Measurements from ENCODE around the gene FABP3. TPM values are rescaled to one million over a fixed set of nuclear protein-coding genes. Genes with fewer than 3 reads are reported as not detected.

The FABP3 gene
- total RNA-seq, 1 donor from 2014 or later = 148 TPM

GRCh38 chr1:31368611-31369107, 4.2 kb downstream of the FABP3 start:
- H3K36me3 Mint-ChIP-seq (ENCODE audit: unreplicated experiment) = peaks cover 5% of the 10 kb centered on the region
- H3K4me1 Mint-ChIP-seq (ENCODE audit: low read depth, unreplicated experiment) = peaks cover 29% of the 10 kb centered on the region
- no peak overlapping the region for H3K27ac Mint-ChIP-seq (ENCODE audit: unreplicated experiment)
- TF ChIP-seq CTCF (IDR thresholded peaks at IDR 0.05; ENCODE audit: partially characterized antibody, unreplicated experiment) = no peak
- H3K9me3 Mint-ChIP-seq (ENCODE audit: unreplicated experiment) = peaks cover 3% of the 10 kb centered on the region
- DNase-seq = no peak
- peak overlapping the region; percentile 38 for H3K4me3 Mint-ChIP-seq (ENCODE audit: unreplicated experiment)
- peaks cover 7% of the 10 kb centered on the region for H3K27me3 Mint-ChIP-seq (ENCODE audit: unreplicated experiment)

GRCh38 chr1:31366796-31367195, 6.1 kb downstream of the FABP3 start:
- H3K27me3 Mint-ChIP-seq (ENCODE audit: unreplicated experiment) = no peaks in the 10 kb centered on the region
- H3K36me3 Mint-ChIP-seq (ENCODE audit: unreplicated experiment) = peaks cover 5% of the 10 kb centered on the region
- no peak for TF ChIP-seq CTCF (IDR thresholded peaks at IDR 0.05; ENCODE audit: partially characterized antibody, unreplicated experiment)
- peaks cover 20% of the 10 kb centered on the region for H3K4me1 Mint-ChIP-seq (ENCODE audit: low read depth, unreplicated experiment)
- no peak overlapping the region for H3K4me3 Mint-ChIP-seq (ENCODE audit: unreplicated experiment)
- DNase-seq = no peak
- peaks cover 3% of the 10 kb centered on the region for H3K9me3 Mint-ChIP-seq (ENCODE audit: unreplicated experiment)
- no peak overlapping the region for H3K27ac Mint-ChIP-seq (ENCODE audit: unreplicated experiment)

- Mint-ChIP-seq H3K36me3 (ENCODE audit: unreplicated experiment) (peaks cover 8% of the 10 kb centered on the region), H3K4me1 (ENCODE audit: low read depth, unreplicated experiment) (peaks cover 8% of the 10 kb centered on the region), H3K9me3 (ENCODE audit: unreplicated experiment) (peaks cover 3% of the 10 kb centered on the region), H3K4me3 (ENCODE audit: unreplicated experiment) (no peak overlapping the region), H3K27ac (ENCODE audit: unreplicated experiment) (no peak overlapping the region), H3K27me3 (ENCODE audit: unreplicated experiment) (no peaks in the 10 kb centered on the region)
- DNase-seq = no peak
- no peak for TF ChIP-seq CTCF (IDR thresholded peaks at IDR 0.05; ENCODE audit: partially characterized antibody, unreplicated experiment)
Measured at GRCh38 chr1:31364561-31365250, 8.2 kb downstream of the FABP3 start.

- DNase-seq = no peak
- Mint-ChIP-seq H3K27me3 (ENCODE audit: unreplicated experiment) (no peaks in the 10 kb centered on the region), H3K9me3 (ENCODE audit: unreplicated experiment) (no peaks in the 10 kb centered on the region), H3K4me3 (ENCODE audit: unreplicated experiment) (no peak overlapping the region), H3K4me1 (ENCODE audit: low read depth, unreplicated experiment) (peaks cover 4% of the 10 kb centered on the region), H3K27ac (ENCODE audit: unreplicated experiment) (no peak overlapping the region), H3K36me3 (ENCODE audit: unreplicated experiment) (peaks cover 8% of the 10 kb centered on the region)
- no peak for TF ChIP-seq CTCF (IDR thresholded peaks at IDR 0.05; ENCODE audit: partially characterized antibody, unreplicated experiment)
Measured at GRCh38 chr1:31362032-31362431, 10.8 kb downstream of the FABP3 start.

GRCh38 chr1:31361607-31362006, 11.3 kb downstream of the FABP3 start:
- no peak overlapping the region for H3K27ac Mint-ChIP-seq (ENCODE audit: unreplicated experiment)
- H3K9me3 Mint-ChIP-seq (ENCODE audit: unreplicated experiment) = no peaks in the 10 kb centered on the region
- TF ChIP-seq CTCF (IDR thresholded peaks at IDR 0.05; ENCODE audit: partially characterized antibody, unreplicated experiment) = no peak
- peaks cover 8% of the 10 kb centered on the region for H3K36me3 Mint-ChIP-seq (ENCODE audit: unreplicated experiment)
- H3K4me3 Mint-ChIP-seq (ENCODE audit: unreplicated experiment) = no peak overlapping the region
- peaks cover 4% of the 10 kb centered on the region for H3K4me1 Mint-ChIP-seq (ENCODE audit: low read depth, unreplicated experiment)
- DNase-seq = no peak
- no peaks in the 10 kb centered on the region for H3K27me3 Mint-ChIP-seq (ENCODE audit: unreplicated experiment)

Data from glutamatergic neuron (in vitro differentiated cells).